GM19452 (cell line): Measurements from ENCODE around the gene CATSPERE.
A peak's percentile ranks its signal among the peaks of the same experiment; 100 is the strongest.

Experiments used
- ATAC-seq: cut with Tn5 transposase; IDR thresholded peaks from one replicate; pipeline ENCODE4 v1.9.1; 2021; ENCODE audit not compliant: unreplicated experiment

Gene CATSPERE

DNA sequence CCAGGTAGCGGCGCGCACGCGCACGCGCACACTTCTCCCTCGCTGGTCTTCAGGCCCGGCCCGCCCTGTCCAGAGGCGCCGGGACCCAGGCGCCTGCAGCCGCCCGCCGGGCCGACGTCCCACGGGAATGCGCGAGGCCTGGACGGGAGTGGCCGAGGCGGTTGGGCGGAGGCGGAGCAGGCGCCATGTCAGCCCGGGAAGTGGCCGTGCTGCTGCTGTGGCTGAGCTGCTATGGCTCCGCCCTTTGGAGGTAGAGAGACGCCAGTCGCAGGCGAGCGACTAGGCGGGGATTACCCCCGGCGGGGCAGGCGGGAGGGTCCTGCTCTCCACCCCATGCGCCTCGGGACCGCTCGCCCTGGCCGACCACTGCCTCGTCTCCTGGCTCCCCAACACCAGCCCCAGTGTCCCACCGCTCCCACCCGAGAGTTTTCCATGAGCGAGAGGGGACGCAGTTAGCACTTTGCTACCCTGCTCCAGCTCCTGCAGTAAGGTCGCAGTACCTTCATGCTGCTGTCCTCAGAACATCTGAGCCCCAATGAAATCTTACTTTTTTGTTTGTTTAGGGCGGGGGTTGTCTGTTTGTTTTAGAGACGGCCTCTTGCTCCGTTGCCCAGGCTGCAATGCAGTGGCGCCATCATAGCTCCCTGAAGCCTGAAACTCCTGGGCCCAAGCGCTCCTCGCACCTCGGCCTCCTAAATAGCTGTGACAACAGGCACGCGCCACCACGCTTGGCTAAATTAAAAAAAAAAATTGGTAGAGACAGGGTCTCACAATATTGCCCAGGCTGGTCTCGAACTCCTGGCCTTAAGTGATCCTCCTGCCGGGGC is at the start of gene CATSPERE:
Gene CATSPERE, plus strand, starts transcription at position 29 of the 827 bp plus-strand sequence. Its CDS starts 157 bp downstream, at position 186.
- peak; percentile 99 for ATAC-seq

GRCh38 chr1:244412176-244412575 is 48.9 kb upstream of the CATSPERE start:
- no peak for ATAC-seq

- ATAC-seq: no peak
Measured at GRCh38 chr1:244413736-244414135, 47.3 kb upstream of the CATSPERE start.

DNA sequence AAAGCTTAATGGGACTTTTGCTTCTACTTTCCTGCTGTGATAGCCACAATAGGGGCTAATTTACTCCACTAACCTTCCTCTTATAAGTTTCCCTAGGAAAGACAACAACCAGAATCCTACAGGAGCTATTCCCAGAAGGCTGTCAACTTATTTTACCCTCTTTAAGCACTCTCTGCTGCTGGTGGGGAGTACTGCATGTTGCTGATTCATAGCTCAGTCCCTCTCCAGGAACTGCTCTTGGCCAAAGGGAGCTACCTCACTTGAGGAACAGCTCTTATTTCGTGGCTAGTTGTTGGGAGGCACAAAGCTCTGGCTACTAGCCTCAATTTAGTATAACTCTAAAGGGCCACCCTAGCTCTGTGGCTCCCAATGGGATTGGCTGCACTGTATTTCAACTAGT is 46.5 kb upstream of the CATSPERE start:
- ATAC-seq: no peak

- ATAC-seq: no peak
Measured at GRCh38 chr1:244419024-244419423, 42.0 kb upstream of the CATSPERE start.

DNA sequence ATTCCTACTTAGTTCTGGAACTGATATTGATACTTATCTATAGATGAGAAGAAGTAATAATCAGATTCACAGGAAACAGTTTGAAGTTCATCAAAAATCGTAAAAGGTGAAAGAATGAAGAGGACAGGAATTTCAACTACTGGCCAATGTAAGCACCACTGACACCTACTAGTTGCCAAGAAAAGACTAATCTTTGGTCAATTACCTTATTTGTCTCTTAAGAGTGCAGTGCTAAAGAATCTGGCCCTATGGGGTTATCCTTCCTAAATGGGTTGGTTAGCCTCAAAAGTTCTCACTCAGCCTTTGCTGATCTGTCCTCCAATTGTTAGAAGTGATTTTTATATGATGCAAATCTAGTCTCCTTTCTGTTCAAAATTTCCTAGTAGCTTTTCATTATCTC is 38.9 kb upstream of the CATSPERE start:
- ATAC-seq: no peak

DNA sequence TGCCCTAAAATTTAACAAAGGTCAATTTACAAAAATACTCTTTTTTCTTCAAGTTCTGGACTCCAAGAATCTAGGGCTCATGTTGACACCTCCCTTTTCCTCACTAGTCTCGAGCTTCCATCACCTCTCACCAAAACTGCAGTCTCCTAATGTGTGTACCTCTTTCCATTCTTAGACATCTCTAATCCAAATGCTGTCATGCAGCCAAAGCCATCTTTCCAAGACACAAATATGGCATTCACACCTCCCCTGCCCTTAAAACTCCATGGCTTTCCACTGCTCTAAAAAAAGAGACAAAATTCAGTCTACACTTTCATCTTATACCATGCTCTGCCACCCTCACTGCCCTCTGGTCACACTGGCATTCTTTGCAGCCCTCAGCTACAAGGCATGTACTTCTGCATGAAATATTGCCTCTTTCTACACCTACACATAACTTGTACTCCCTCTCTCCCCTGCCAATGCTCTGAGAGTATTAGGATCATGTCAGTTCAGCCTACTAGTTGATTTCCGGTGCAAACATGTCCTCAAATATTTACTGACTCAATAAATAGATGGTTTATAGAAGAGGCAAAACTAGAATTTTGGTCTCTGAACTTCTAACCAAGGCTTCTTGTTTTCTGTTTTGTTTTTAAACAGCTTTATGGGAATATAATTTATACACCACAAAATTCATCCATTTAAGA is 36.3 kb upstream of the CATSPERE start:
- no peak for ATAC-seq

GRCh38 chr1:244427647-244428046 is 33.4 kb upstream of the CATSPERE start:
- no peak for ATAC-seq

DNA sequence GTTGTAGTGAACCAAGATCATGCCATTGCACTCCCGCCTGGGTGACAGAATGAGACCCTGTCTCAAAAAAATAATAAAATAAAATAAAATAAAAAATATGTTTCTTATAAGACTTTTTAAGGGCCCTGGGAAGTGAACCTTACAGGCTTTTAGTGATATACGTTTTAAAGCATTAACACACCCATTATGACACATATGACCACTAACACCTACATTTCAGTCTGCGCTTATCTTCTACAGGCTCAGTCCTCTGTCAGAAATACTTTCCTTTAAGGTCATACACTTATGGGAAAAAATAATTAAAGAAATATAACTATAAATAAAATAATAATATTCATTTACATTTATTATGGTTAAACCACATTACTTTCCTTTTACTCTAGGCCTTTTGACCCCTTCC is 31.3 kb upstream of the CATSPERE start:
- no peak for ATAC-seq

DNA sequence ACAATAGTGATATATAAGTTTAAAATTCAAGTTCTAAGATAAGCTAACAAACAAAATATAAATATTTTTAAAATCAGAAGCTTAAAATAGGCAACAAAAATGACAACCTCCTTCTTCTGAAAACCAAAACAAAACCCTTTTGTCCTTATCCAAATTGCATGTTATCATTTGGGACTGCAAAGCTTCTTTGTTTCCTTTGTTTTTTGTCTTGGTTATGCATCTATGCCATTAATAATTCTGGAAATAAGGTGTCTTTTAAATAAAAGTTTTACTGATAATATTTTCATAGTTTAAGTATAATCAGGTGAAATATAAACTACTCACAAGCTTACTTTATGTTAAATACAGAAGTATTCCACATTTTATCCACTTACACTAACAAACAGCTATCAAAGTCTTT is 29.9 kb upstream of the CATSPERE start:
- ATAC-seq: no peak

GRCh38 chr1:244435562-244436205 is 25.4 kb upstream of the CATSPERE start:
- no peak for ATAC-seq

- ATAC-seq: no peak
Measured at GRCh38 chr1:244436336-244437085, 24.6 kb upstream of the CATSPERE start.

DNA sequence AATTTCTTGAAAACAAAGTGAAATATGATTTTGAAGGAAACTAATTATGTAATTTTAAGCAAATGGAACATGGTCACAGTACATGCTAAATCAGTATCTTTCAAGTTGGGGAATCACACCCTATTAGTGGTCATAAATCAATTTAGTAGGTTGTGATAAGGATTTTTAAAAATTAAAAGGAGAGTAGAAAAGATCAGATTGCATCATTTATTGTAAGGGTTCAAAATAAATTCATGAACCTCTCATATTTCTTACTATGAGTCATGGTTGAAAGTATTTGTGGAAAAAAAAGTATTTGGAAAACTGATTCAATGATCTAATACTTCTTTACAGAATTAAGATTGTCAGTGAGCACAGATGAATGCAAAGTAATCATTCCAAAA is 24.0 kb upstream of the CATSPERE start:
- no peak for ATAC-seq

DNA sequence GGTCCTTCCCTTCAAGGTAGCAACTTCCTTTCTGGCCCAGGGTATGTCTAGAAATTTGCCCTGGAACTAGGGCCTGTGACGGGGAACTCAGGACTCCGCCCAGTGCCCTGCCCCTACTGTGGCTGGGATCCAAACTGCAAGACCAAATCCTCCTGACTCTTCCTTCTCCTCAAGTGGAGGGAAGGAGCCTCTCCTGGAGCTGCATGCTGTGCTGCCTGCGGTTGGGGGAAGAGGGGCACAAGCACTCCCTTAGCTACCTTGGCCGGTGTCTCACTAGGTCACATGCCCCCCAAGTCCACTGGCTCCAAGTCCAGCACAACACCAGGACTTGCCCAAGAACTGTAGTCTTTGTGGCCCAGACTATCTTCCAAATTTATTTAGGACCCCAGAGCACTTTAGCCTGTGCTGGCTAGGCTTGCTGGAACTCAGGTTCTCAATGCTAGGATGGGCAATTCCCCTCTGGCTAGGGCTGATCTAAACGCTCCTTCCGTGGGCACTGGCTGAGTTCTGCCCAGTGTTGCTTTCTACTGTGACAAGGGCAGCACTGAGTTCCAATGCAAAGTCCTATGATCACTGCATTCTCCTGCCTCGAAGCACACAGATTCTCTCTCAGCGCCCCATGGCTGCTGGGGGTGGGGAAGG is 21.6 kb upstream of the CATSPERE start:
- ATAC-seq: no peak

- no peak for ATAC-seq
Measured at GRCh38 chr1:244442850-244443249, 18.2 kb upstream of the CATSPERE start.

GRCh38 chr1:244444854-244445253 is 16.2 kb upstream of the CATSPERE start:
- no peak for ATAC-seq

DNA sequence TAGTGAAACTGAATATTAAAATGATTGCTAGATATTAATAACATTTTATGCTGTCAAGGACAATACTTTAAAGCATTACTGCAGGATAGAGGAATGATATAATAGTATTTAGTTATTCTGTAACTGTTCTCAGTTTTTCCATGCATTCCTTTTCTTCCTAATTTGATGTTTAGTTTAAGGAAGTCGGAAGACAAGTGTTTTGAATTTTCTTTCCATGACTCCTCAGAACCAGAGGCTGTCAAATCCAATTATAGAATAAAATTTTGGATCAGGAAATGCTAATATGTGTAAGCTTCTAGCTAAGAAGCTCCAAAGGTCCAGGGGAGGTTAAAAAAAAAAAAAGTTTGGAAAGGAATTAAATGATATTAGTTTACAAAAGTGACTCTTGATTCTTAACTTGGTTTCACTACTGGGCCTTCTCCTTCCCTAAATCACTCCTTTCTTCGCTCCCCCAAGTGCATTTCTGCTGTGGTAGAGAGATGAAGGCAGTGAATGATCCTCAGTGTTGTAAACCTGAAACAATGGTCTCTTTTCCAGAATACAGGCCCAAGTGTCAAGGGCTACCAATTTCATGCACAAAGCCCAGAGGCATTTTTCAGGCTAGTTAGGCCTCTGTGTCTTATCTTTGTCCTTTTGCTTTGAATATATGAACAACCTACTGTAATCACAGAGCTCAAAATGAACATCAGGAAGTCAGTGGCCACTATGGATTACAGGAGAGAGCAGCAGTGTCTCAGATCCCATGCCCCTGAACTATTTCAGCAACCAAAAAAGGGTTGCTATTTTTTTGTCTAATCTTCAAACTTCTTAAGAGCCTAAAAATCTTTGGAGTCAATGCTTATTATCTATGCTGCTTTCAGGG is 15.5 kb upstream of the CATSPERE start:
- no peak for ATAC-seq

DNA sequence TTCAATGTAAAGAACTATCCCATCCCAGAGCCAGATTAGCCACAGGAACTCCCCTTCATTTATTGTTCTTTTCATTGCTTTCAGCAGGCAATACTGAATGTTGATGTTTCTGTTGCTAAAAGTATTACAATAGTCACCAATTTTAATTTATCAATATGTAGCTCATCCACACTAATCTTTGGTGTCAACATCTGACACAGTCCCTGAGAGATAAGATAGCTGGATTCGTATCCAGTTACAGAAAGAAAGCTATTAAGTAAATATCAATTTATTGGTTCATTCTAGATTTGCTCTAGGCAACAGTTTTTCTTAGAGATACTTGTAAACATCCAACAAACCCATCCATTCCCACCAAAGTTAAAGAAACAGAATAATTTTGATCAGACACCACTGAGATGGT is 14.0 kb upstream of the CATSPERE start:
- ATAC-seq: no peak

DNA sequence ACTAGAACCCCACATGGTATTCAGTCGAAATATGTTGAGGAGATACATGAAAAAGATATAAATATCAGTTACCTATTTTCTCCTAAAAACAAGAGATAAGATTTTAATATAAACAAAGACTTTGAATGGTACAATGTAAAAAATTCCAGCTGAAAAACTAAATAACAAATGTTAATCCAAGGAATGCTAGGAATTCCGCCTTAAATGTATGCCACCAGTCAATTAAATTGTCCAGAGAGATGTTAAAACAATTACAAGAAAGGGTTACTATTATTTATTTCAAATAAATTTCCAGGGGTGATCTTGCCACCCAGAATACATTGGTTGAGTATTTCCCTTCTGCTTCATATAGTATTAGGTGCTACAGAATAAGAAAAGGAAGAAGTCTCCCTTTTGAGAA is 13.5 kb upstream of the CATSPERE start:
- no peak for ATAC-seq
